Measurements from ENCODE around the gene FBXW7.
A peak's percentile ranks its signal among the peaks of the same experiment; 100 is the strongest.

- no peak for TF ChIP-seq SP1 (IDR thresholded peaks at IDR 0.05; ENCODE audit: low read depth)
- peak; percentile 29 to 40 (median 37); a peak in 4 of 6 replicates for TF ChIP-seq CTCF (IDR thresholded peaks at IDR 0.05 in 2 of 3, conservative IDR thresholded peaks at IDR 0.05 in 1 of 3; ENCODE audit: borderline replicate concordance in 1 of 3, insufficient read depth in 1 of 3, low read depth in 2 of 3, low read length in 2 of 3)
- no peak for TF ChIP-seq POLR2A (IDR thresholded peaks at IDR 0.05; ENCODE audit: borderline replicate concordance, extremely low read depth, insufficient read depth, insufficient read length)
- no peak for TF ChIP-seq EZH2 (IDR thresholded peaks at IDR 0.05)
- no peak for TF ChIP-seq ZNF274 (IDR thresholded peaks at IDR 0.05; ENCODE audit: low read depth, low read length)
- TF ChIP-seq RAD21 (IDR thresholded peaks at IDR 0.05; ENCODE audit: low read depth): peak; percentile 47
- TF ChIP-seq JUND (IDR thresholded peaks at IDR 0.05): no peak
- TF ChIP-seq MAX (IDR thresholded peaks at IDR 0.05): no peak
- TF ChIP-seq POLR2AphosphoS5 (IDR thresholded peaks at IDR 0.05; ENCODE audit: low read depth, low read length): no peak
- no peak for TF ChIP-seq EZH2phosphoT487 (IDR thresholded peaks at IDR 0.05; ENCODE audit: borderline replicate concordance)
Observed at GRCh38 chr4:152398060-152398459, 137.8 kb downstream of the FBXW7 start.

Measured in HCT116 (cell line).